ENCODE data around the gene MCU.

Gene MCU

DNA sequence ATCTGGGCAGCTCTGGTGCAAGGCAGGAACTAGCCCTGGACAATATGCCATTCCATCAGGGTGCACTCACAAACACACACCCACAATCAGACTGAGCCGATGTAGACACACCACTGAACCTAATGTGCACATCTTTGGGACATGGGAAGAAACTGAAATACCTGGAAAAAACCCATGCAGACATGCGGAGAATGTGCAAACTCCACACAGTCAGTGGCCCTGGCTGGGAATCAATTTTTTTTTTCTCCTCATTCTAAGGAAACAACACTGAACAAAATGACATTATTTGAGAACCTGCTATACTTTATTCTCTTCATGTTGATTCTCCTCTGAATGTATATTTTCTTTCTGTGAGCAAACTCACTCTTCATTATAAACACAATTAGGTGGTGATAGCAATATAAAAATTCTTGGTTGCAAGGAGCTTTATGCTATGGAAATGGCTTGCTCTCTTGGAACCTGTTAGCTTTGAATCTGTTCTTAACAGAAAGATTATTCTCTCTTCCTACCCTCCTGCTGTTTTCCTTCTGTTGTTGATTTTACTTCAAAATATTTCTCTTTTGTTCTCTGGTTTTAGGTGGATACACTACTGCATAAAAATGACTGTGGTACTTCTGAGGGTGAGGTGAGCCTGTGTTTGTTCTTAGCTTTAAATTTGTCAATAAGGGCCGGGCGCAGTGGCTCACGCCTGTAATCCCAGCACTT lies 33.1 kb upstream of the MCU start:
- TF ChIP-seq, protein P1, sequence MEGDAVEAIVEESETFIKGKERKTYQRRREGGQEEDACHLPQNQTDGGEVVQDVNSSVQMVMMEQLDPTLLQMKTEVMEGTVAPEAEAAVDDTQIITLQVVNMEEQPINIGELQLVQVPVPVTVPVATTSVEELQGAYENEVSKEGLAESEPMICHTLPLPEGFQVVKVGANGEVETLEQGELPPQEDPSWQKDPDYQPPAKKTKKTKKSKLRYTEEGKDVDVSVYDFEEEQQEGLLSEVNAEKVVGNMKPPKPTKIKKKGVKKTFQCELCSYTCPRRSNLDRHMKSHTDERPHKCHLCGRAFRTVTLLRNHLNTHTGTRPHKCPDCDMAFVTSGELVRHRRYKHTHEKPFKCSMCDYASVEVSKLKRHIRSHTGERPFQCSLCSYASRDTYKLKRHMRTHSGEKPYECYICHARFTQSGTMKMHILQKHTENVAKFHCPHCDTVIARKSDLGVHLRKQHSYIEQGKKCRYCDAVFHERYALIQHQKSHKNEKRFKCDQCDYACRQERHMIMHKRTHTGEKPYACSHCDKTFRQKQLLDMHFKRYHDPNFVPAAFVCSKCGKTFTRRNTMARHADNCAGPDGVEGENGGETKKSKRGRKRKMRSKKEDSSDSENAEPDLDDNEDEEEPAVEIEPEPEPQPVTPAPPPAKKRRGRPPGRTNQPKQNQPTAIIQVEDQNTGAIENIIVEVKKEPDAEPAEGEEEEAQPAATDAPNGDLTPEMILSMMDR (IDR thresholded peaks at IDR 0.05): no peak

DNA sequence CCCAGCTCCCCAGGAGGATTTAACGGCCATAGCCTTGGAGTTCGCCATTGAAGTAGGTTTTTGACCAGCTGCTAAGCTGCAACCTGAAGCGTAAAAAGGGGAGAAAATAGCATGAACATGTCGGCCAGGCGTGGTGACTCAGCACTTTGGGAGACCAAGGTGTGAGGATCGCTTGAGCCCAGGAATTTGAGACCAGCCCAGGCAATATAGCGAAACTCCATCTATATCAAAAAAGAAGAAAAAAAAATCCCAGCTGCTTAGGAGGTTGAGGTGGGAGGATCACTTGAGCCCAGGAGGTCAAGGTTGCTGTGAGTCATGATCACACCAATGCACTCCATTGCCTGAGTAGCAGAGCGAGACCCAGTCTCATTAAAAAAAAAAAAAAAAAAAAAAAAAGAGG lies 32.2 kb upstream of the MCU start:
- TF ChIP-seq, protein P1 (IDR thresholded peaks at IDR 0.05): no peak

DNA sequence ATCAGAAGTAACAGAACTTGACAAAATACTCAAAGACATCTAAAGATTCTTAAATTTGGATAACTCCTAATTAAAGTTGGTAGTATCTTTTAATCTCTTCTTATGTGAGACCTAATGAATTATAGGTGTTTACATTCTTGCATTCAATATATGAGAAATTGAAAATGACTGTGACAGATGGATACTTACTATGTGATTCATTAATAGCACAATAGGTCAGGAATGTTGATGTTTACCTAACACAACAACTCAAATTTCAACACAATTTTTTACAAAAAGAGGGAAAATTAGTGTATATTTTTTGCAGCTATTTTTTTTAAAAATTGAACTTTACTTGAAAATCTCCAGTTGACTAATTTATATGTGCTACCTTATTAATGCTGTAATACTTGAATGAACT lies 31.7 kb upstream of the MCU start:
- TF ChIP-seq, protein P1 (IDR thresholded peaks at IDR 0.05): no peak

DNA sequence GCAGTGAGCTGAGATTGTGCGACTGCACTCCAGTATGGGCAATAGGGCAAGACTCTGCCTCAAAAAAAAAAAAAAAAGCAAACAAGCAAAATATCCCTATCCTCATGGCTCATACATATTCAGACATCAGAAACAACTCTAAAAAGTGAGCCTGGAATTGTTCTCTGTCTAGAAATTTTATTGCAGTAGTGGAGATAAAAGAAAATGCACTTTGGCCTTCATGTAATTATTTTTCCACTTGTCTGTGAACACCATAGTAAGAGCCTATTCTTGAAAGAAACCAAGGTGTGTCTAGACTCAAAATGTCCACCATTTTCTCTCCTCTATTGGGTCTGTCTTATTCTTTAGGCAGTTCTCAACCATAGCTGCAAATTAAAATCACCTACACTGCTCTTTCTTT lies 30.5 kb upstream of the MCU start:
- TF ChIP-seq, protein P1 (IDR thresholded peaks at IDR 0.05): no peak

DNA sequence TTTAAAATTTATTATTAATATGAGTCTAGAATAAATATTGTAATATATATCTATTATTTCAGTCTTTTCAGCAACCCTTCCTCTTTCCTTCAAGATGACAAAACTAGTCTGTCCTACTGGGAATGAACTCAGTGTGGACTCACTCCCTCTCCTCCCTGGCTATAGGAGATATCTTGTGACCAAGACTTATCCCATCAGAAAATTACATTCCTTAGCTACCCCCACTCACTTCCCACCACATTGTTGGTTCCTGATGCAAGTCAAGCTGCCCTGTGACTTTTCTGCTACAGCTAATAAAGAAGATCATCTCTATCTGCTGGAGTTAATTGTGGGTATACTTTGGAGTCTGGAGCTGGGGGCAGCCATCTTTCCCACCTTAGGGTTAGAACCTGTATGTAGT lies 28.0 kb upstream of the MCU start:
- TF ChIP-seq, protein P1 (IDR thresholded peaks at IDR 0.05): no peak

DNA sequence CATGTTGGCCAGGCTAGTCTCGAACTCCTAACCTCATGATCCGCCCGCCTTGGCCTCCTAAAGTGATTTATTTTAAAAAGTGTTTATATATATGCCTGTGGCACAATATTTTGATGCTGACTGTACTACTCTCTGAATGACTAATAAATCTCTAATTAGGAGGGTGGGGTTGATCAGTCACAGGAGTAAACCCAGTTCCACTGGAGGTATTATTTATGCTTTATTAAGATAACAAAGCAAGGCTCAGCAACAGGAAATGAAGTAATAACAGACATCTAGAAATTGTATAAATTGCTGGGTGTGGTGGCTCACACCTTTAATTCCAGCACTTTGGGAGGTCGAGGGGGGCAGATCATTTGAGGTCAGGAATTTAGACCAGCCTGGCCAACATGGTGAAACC lies 26.0 kb upstream of the MCU start:
- TF ChIP-seq, protein P1 (IDR thresholded peaks at IDR 0.05): no peak

DNA sequence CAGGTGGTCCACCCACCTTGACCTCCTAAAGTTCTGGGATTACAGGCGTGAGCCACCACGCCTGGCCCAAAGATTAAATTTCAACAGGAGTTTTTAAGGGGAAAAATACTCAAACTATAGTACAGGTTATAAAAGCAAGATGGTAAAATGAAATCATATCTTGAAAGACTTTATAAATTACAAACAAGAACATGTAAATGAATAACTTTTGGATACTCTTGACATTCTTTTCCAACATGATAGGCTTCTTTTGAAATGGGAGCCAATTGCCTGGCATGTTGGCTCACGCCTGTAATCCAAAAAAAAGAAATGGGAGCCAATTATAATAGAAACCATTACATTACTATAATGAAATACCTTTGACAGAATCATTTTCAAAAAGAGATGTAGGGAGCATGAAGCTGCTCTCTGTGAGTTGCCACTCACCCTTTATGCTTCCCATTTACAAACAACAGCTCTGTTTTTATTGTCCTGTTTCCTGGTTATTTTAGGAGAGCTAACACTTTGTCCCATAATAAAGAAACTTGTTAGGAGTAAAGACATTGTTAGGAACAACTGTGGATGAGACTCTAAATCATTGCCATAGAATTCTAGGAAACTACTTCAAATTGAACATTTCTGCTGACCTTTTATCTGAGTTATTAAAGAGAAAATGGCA lies 24.6 kb upstream of the MCU start:
- TF ChIP-seq, protein P1 (IDR thresholded peaks at IDR 0.05): no peak
